CD4-positive, alpha-beta T cell (primary cell): ENCODE results near the gene AQP6. TPM values are rescaled to one million over a fixed set of nuclear protein-coding genes. Genes with fewer than 3 reads are reported as not detected.

ENCODE experiments used
- ATAC-seq: fragments of 200-7000 bp; cut with Tn5 transposase; one replicate; pipeline ENCODE4 v1.10.0; 2022; ENCODE audit warnings: mild to moderate bottlenecking; ENCODE audit not compliant: poor library complexity
- CTCF ChIA-PET: fragments of 350-600 bp; sonication (Branson Sonifier 250); formaldehyde crosslinking; loops from one replicate; lab custom pipeline; 2021; ENCODE audit warnings: antibody characterized with exemption, inconsistent platforms; lab: Charles Lee
- POLR2A ChIA-PET: fragments of 350-600 bp; sonication (Branson Sonifier 250); formaldehyde crosslinking; loops from one replicate; lab custom pipeline; 2021; ENCODE audit warnings: antibody characterized with exemption, inconsistent platforms; lab: Charles Lee
- DNase-seq, 14 experiments: peaks; one replicate each; pipeline ENCODE4 v3.0.0-alpha.2; 2013 to 2020; ENCODE audit warnings: mixed read lengths in 2 of 14
- H3K27ac ChIP-seq, 2 donors: one replicate each; pipeline versions ENCODE4 v1.5.1 to v1.7.0; 2013; ENCODE audit warnings: low read length in 2 of 2, low read depth in 1 of 2, mild to moderate bottlenecking in 1 of 2
- H3K27me3 ChIP-seq, 2 experiments: 1 replicate in 1 of 2; 2 replicates in 1 of 2; pipeline versions ENCODE4 v1.6.1 to v1.7.0; 2013; ENCODE audit warnings: low read length in 2 of 2, control low read depth in 1 of 2, mild to moderate bottlenecking in 1 of 2, moderate library complexity in 1 of 2; ENCODE audit not compliant: insufficient read depth in 2 of 2, control insufficient read depth in 1 of 2
- H3K36me3 ChIP-seq: one replicate; pipeline ENCODE4 v1.6.1; 2013; ENCODE audit warnings: low read length, control low read depth; ENCODE audit not compliant: insufficient read depth
- H3K4me1 ChIP-seq: one replicate; pipeline ENCODE4 v1.6.1; 2013; ENCODE audit warnings: low read length, control low read depth; ENCODE audit not compliant: insufficient read depth
- H3K4me3 ChIP-seq: one replicate; pipeline ENCODE4 v1.5.1; 2013; ENCODE audit warnings: mild to moderate bottlenecking, low read length, moderate library complexity
- H3K9me3 ChIP-seq, 2 experiments: 1 replicate in 1 of 2; 2 replicates in 1 of 2; pipeline versions ENCODE4 v1.6.1 to v1.7.0; 2013; ENCODE audit warnings: low read length in 2 of 2, mild to moderate bottlenecking in 2 of 2, control low read depth in 1 of 2, moderate library complexity in 1 of 2; ENCODE audit not compliant: control insufficient read depth in 1 of 2, insufficient read depth in 1 of 2
- H3K27ac Mint-ChIP-seq: one replicate; pipeline ENCODE4 v1.8.0; 2020; ENCODE audit warnings: mixed read lengths
- H3K27me3 Mint-ChIP-seq: one replicate; pipeline ENCODE4 v1.8.0; 2021; ENCODE audit warnings: mixed read lengths
- H3K36me3 Mint-ChIP-seq: one replicate; pipeline ENCODE4 v1.8.0; 2021; ENCODE audit warnings: low read depth, mixed read lengths
- H3K4me1 Mint-ChIP-seq: one replicate; pipeline ENCODE4 v1.8.0; 2021; ENCODE audit warnings: low read depth, mixed read lengths
- H3K4me3 Mint-ChIP-seq: one replicate; pipeline ENCODE4 v1.8.0; 2020; ENCODE audit warnings: mild to moderate bottlenecking, mixed read lengths
- H3K9me3 Mint-ChIP-seq: one replicate; pipeline ENCODE4 v1.8.0; 2020; ENCODE audit warnings: mixed read lengths
- CTCF ChIP-seq: fragments of 200-600 bp; IDR thresholded peaks from one replicate; pipeline ENCODE4 v1.8.0; 2022; ENCODE audit warnings: antibody characterized with exemption, mild to moderate bottlenecking
- intact Hi-C, 2 experiments: fragments of 100-400 bp; cut with DNase I in 1 of 2; cut with micrococcal nuclease in 1 of 2; formaldehyde crosslinking; loops; one replicate each; pipeline versions ENCODE4 v1.15.1 to v1.9.0; 2023 to 2025; cut with DNase I, micrococcal nuclease
- total RNA-seq, 174 experiments: library from RNA in 2 of 174; stranded (reverse) in 2 of 174; gene quantifications; one replicate each; pipeline ENCODE4 v1.2.3 and lab custom pipeline; 2021 to 2026

AQP6 gene
- total RNA-seq, 2 experiments from 2014 or later = not detected

GRCh38 chr12:49968471-49968870 lies 4.3 kb upstream of the AQP6 start:
- no peaks in the 10 kb centered on the region for H3K9me3 Mint-ChIP-seq
- CTCF ChIA-PET = interaction anchor here (1.5 to 3.1 kb wide), 6 partner anchors 15 to 102 kb away, joined by 7 to 36 read pairs (median 14); partner anchors contain the start of gene RACGAP1
- ATAC-seq (no peak), DNase-seq (no peak)
- POLR2A ChIA-PET = interaction anchor here (1.5 kb wide), 1 partner anchor 87 kb away, joined by 7 read pairs; no protein-coding TSS in a partner anchor
- H3K27ac Mint-ChIP-seq = no peak overlapping the region
- Histone ChIP-seq H3K27me3 (peaks cover 19 to 35% of the 10 kb centered on the region in 2 experiments), H3K9me3 (peaks cover 0 to 4% of the 10 kb centered on the region in 2 experiments), H3K27ac (no peak overlapping the region), H3K36me3 (no peaks in the 10 kb centered on the region), H3K4me3 (no peak overlapping the region), H3K4me1 (peaks cover 17% of the 10 kb centered on the region)
- peaks cover 36% of the 10 kb centered on the region for H3K27me3 Mint-ChIP-seq
- no peak overlapping the region for H3K4me3 Mint-ChIP-seq
- no peak for TF ChIP-seq CTCF
- peaks cover 5% of the 10 kb centered on the region for H3K4me1 Mint-ChIP-seq
- intact Hi-C loops = loop anchor here in 1 of 2 experiments (5.0 kb wide), 1 partner anchor 209 kb away; no protein-coding TSS in a partner anchor
- H3K36me3 Mint-ChIP-seq = no peaks in the 10 kb centered on the region

- no peak overlapping the region for H3K4me3 Mint-ChIP-seq
- intact Hi-C loops = loop anchor here in 1 of 2 experiments (5.0 kb wide), 1 partner anchor 208 kb away; no protein-coding TSS in a partner anchor
- H3K4me1 ChIP-seq = peaks cover 17% of the 10 kb centered on the region
- no peak overlapping the region for H3K4me3 ChIP-seq
- no peaks in the 10 kb centered on the region for H3K36me3 Mint-ChIP-seq
- peaks cover 0 to 4% of the 10 kb centered on the region in 2 experiments for H3K9me3 ChIP-seq
- no peaks in the 10 kb centered on the region for H3K36me3 ChIP-seq
- ATAC-seq (no peak), DNase-seq (no peak)
- H3K27me3 Mint-ChIP-seq = peaks cover 30% of the 10 kb centered on the region
- no peaks in the 10 kb centered on the region for H3K9me3 Mint-ChIP-seq
- TF ChIP-seq CTCF = no peak
- POLR2A ChIA-PET = no interaction called here
- no peak overlapping the region for H3K27ac Mint-ChIP-seq
- H3K4me1 Mint-ChIP-seq = peaks cover 5% of the 10 kb centered on the region
- peaks cover 19 to 29% of the 10 kb centered on the region in 2 experiments for H3K27me3 ChIP-seq
- CTCF ChIA-PET = interaction anchor here (2.4 kb wide), 1 partner anchor 86 kb away, joined by 36 read pairs; no protein-coding TSS in a partner anchor
- no peak overlapping the region for H3K27ac ChIP-seq
Observed at GRCh38 chr12:49969027-49969426, 3.7 kb upstream of the AQP6 start.

- H3K4me1 Mint-ChIP-seq = peaks cover 5% of the 10 kb centered on the region
- intact Hi-C loops = loop anchor here in 1 of 2 experiments (5.0 kb wide), 1 partner anchor 207 kb away; no protein-coding TSS in a partner anchor
- H3K27ac ChIP-seq = no peak overlapping the region
- CTCF ChIA-PET = no interaction called here
- no peak overlapping the region for H3K4me3 Mint-ChIP-seq
- H3K36me3 ChIP-seq = no peaks in the 10 kb centered on the region
- H3K27me3 ChIP-seq = peaks cover 19 to 21% of the 10 kb centered on the region in 2 experiments
- DNase-seq (no peak), ATAC-seq (no peak)
- POLR2A ChIA-PET = no interaction called here
- no peak overlapping the region for H3K27ac Mint-ChIP-seq
- TF ChIP-seq CTCF = no peak
- peaks cover 0 to 4% of the 10 kb centered on the region in 2 experiments for H3K9me3 ChIP-seq
- H3K9me3 Mint-ChIP-seq = no peaks in the 10 kb centered on the region
- H3K4me3 ChIP-seq = no peak overlapping the region
- H3K4me1 ChIP-seq = peaks cover 17% of the 10 kb centered on the region
- no peaks in the 10 kb centered on the region for H3K36me3 Mint-ChIP-seq
- H3K27me3 Mint-ChIP-seq = peaks cover 22% of the 10 kb centered on the region
Observed at GRCh38 chr12:49969651-49970429, 2.9 kb upstream of the AQP6 start.
